GM12878 (cell line): ENCODE results near the gene EN1.

Experiments used
- ATF3 ChIP-seq: IDR thresholded peaks from 2 replicates; pipeline ENCODE4 v1.6.1; 2011; ENCODE audit warnings: low read depth, mild to moderate bottlenecking, low read length, moderate library complexity, borderline replicate concordance; ENCODE audit errors: extremely low read depth
- CHD2 ChIP-seq: IDR thresholded peaks from 2 replicates; pipeline ENCODE4 v1.6.1; 2011; ENCODE audit warnings: low read depth, low read length, improper control_type of control experiment, borderline replicate concordance
- CTCF ChIP-seq, 3 experiments: IDR thresholded peaks in 2 of 3; conservative IDR thresholded peaks in 1 of 3; 2 replicates each; pipeline ENCODE4 v1.5.1; 2011; ENCODE audit warnings: low read depth in 3 of 3, low read length in 3 of 3, mild to moderate bottlenecking in 3 of 3, control low read depth in 2 of 3, moderate library complexity in 2 of 3, inconsistent platforms in 1 of 3, mixed read lengths in 1 of 3; ENCODE audit not compliant: control insufficient read depth in 2 of 3, insufficient read depth in 1 of 3; ENCODE audit errors: extremely low read depth in 1 of 3
- E2F4 ChIP-seq: IDR thresholded peaks from 2 replicates; pipeline ENCODE4 v1.6.1; 2012; ENCODE audit warnings: low read depth, low read length, improper control_type of control experiment
- EP300 ChIP-seq, 2 experiments: fragments of 150-350 bp in 1 of 2; IDR thresholded peaks; 2 replicates each; pipeline ENCODE4 v1.6.1; 2011 to 2012; ENCODE audit warnings: low read depth in 2 of 2, low read length in 2 of 2, borderline replicate concordance in 1 of 2, improper control_type of control experiment in 1 of 2, inconsistent platforms in 1 of 2; ENCODE audit not compliant: control insufficient read depth in 1 of 2
- EZH2 ChIP-seq: IDR thresholded peaks from 2 replicates; pipeline ENCODE4 v1.6.1; 2012; ENCODE audit warnings: low read depth, mild to moderate bottlenecking, control low read depth, inconsistent platforms, low read length, borderline replicate concordance; ENCODE audit not compliant: control insufficient read depth
- IRF5 ChIP-seq: fragments of 450-650 bp; IDR thresholded peaks from 2 replicates; pipeline ENCODE4 v1.6.1; 2017; ENCODE audit warnings: borderline replicate concordance
- JUND ChIP-seq: IDR thresholded peaks from 2 replicates; pipeline ENCODE4 v1.6.1; 2012; ENCODE audit warnings: low read depth, mild to moderate bottlenecking, low read length, improper control_type of control experiment, moderate library complexity
- POLR2A ChIP-seq: IDR thresholded peaks from 2 replicates; pipeline ENCODE4 v1.6.1; 2011; ENCODE audit warnings: low read depth, mild to moderate bottlenecking, low read length
- POLR2AphosphoS5 ChIP-seq: IDR thresholded peaks from 2 replicates; pipeline ENCODE4 v1.6.1; 2011; ENCODE audit warnings: mild to moderate bottlenecking, low read length, inconsistent platforms
- RFX5 ChIP-seq: IDR thresholded peaks from 2 replicates; pipeline ENCODE4 v1.6.1; 2011; ENCODE audit warnings: low read depth, low read length, improper control_type of control experiment
- SRF ChIP-seq, 2 experiments: IDR thresholded peaks; 2 replicates each; pipeline ENCODE4 v1.6.1; 2011; ENCODE audit warnings: low read depth in 2 of 2, low read length in 2 of 2, mild to moderate bottlenecking in 1 of 2, moderate library complexity in 1 of 2
- SUPT20H ChIP-seq: IDR thresholded peaks from 2 replicates; pipeline ENCODE4 v1.6.1; 2011; ENCODE audit warnings: low read depth, mild to moderate bottlenecking, low read length, moderate library complexity, borderline replicate concordance; ENCODE audit not compliant: control insufficient read depth
- ZSCAN29 ChIP-seq: fragments of 450-650 bp; IDR thresholded peaks from 2 replicates; pipeline ENCODE4 v1.6.1; 2017; ENCODE audit warnings: mild to moderate bottlenecking, moderate library complexity

- TF ChIP-seq CTCF (IDR thresholded peaks at IDR 0.05 in 2 of 3, conservative IDR thresholded peaks at IDR 0.05 in 1 of 3; ENCODE audit: control insufficient read depth in 2 of 3, extremely low read depth in 1 of 3, insufficient read depth in 1 of 3, low read depth in 3 of 3, low read length in 3 of 3) (no peak), IRF5 (no peak), E2F4 (no peak), JUND (no peak), ZSCAN29 (no peak), EP300 (IDR thresholded peaks at IDR 0.05; ENCODE audit: borderline replicate concordance in 1 of 2, control insufficient read depth in 1 of 2, low read depth in 2 of 2, low read length in 2 of 2) (no peak), RFX5 (no peak), SUPT20H (no peak), EZH2 (no peak), POLR2AphosphoS5 (no peak), ATF3 (no peak), SRF (IDR thresholded peaks at IDR 0.05; ENCODE audit: low read depth in 2 of 2, low read length in 2 of 2) (no peak), POLR2A (no peak), CHD2 (no peak)
Measured at GRCh38 chr2:118853651-118854291, 6.3 kb upstream of the EN1 start.
